Testis (tissue), 2 donors: ENCODE results near the gene MBNL2.

Source experiments
- CTCF ChIP-seq, 3 experiments: fragments of 450-650 bp in 2 of 3; fragments of 200-600 bp in 1 of 3; sonication (generic) in 1 of 3; IDR thresholded peaks; one replicate each; pipeline ENCODE4 v1.5.1; 2016 to 2019; ENCODE audit warnings: antibody characterized with exemption in 3 of 3, mild to moderate bottlenecking in 2 of 3, moderate library complexity in 1 of 3
- POLR2A ChIP-seq: fragments of 450-650 bp; IDR thresholded peaks from one replicate; pipeline ENCODE4 v1.6.1; 2017; ENCODE audit warnings: antibody characterized with exemption, mild to moderate bottlenecking, moderate library complexity

DNA sequence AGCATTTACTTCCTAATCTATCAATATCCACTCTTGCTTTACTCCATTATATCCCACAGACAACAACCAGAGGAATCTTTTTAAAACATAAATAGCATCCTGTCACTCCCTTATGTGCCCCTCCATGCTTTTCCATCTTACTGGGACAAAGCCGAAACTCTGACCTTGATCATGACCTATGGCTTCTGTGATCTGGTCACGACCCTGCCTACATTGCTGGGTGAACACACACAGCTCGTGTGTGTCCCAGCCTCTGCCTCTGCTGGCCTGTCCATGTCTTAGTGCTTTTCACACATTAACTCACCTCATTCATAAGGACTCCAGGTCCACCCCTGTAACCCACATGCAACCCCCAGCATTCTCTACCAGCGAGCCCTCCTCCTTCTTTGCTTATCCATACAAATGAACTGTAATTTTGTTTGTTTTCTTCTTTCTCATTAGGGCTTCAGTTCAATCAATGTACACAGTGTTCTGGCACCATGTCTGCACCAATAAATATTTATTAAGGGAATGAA is 115.9 kb downstream of the MBNL2 start:
- TF ChIP-seq POLR2A (no peak), CTCF (IDR thresholded peaks at IDR 0.05) (no peak)
